ENCODE results near the gene COX14. TPM values are rescaled to one million over a fixed set of nuclear protein-coding genes. Genes with fewer than 3 reads are reported as not detected.

The COX14 gene
- total RNA-seq, 2 donors from 2014 or later = 139 to 181 TPM

GRCh38 chr12:50086148-50086547 lies 25.9 kb upstream of the COX14 start:
- Histone ChIP-seq H3K27me3 (no peaks in the 10 kb centered on the region), H3K4me3 (peak overlapping the region in 1 of 2 donors; percentile 98), H3K4me1 (peaks cover 0 to 32% of the 10 kb centered on the region in 2 donors), H3K9me3 (no peaks in the 10 kb centered on the region), H3K36me3 (peaks cover 49% of the 10 kb centered on the region), H3K27ac (peak overlapping the region; percentile 98)
- no peak for TF ChIP-seq CTCF (IDR thresholded peaks at IDR 0.05)
- no peak for DNase-seq (ENCODE audit: low spot score)

GRCh38 chr12:50087151-50087550 lies 24.9 kb upstream of the COX14 start:
- H3K27ac ChIP-seq = no peak overlapping the region
- H3K4me1 ChIP-seq = peaks cover 0 to 32% of the 10 kb centered on the region in 2 donors
- no peak overlapping the region for H3K4me3 ChIP-seq
- H3K27me3 ChIP-seq = no peaks in the 10 kb centered on the region
- H3K9me3 ChIP-seq = no peaks in the 10 kb centered on the region
- no peak for TF ChIP-seq CTCF (IDR thresholded peaks at IDR 0.05)
- no peak for DNase-seq (ENCODE audit: low spot score)
- H3K36me3 ChIP-seq = peaks cover 58% of the 10 kb centered on the region

DNA sequence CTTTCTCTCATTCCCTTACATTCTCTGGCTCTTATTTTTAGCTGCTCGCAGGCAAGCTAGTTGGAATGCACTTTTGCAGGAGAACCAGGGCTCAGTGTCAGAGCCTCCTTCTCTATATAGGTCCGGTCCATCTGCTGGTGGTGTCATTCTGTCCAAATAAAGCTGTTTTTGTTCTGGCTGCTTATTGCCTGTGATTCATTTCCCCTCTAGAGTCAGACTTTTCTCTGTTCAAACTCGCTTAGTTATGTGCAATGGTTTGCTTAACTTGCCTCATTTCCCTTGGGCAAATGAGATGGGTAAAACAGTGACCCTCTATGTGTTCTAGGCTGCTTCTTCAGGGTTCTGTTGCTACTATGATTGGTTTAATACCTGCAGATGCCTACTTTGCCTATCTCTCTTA lies 24.0 kb upstream of the COX14 start:
- TF ChIP-seq CTCF (IDR thresholded peaks at IDR 0.05) = no peak
- Histone ChIP-seq H3K27me3 (no peaks in the 10 kb centered on the region), H3K4me1 (peaks cover 0 to 32% of the 10 kb centered on the region in 2 donors), H3K27ac (no peak overlapping the region), H3K4me3 (no peak overlapping the region), H3K36me3 (peaks cover 66% of the 10 kb centered on the region), H3K9me3 (no peaks in the 10 kb centered on the region)
- no peak for DNase-seq (ENCODE audit: low spot score)

- peak; percentile 46 to 84 for TF ChIP-seq CTCF (IDR thresholded peaks at IDR 0.05)
- no peak for DNase-seq (ENCODE audit: low spot score)
- Histone ChIP-seq H3K27ac (no peak overlapping the region), H3K9me3 (no peaks in the 10 kb centered on the region), H3K36me3 (peaks cover 73% of the 10 kb centered on the region), H3K4me1 (peaks cover 0 to 32% of the 10 kb centered on the region in 2 donors), H3K4me3 (no peak overlapping the region), H3K27me3 (no peaks in the 10 kb centered on the region)
Observed at GRCh38 chr12:50088577-50089335, 23.3 kb upstream of the COX14 start.

DNA sequence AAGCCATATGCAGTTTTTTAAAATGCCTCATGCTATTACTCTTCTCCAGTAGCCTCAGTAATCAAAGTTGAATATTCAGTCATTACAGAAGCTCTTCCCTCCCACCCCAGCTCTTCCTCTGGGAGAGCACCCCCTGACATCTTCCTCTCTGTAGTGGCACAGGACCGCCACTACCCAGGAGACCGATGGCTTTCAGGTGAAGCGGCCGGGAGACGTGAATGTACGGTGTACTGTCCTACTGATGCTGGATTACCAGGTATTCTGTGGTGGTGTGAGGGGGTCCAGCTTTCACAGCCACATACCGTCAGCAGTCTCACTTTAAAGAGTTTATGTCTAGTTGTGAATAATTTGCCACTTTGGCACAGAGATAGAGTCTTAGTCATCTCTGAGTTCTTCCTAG lies 22.3 kb upstream of the COX14 start:
- H3K4me3 ChIP-seq = no peak overlapping the region
- no peaks in the 10 kb centered on the region for H3K27me3 ChIP-seq
- peaks cover 83% of the 10 kb centered on the region for H3K36me3 ChIP-seq
- no peaks in the 10 kb centered on the region for H3K9me3 ChIP-seq
- TF ChIP-seq CTCF (IDR thresholded peaks at IDR 0.05) = no peak
- DNase-seq (ENCODE audit: low spot score) = no peak
- peaks cover 0 to 26% of the 10 kb centered on the region in 2 donors for H3K4me1 ChIP-seq
- no peak overlapping the region for H3K27ac ChIP-seq

DNA sequence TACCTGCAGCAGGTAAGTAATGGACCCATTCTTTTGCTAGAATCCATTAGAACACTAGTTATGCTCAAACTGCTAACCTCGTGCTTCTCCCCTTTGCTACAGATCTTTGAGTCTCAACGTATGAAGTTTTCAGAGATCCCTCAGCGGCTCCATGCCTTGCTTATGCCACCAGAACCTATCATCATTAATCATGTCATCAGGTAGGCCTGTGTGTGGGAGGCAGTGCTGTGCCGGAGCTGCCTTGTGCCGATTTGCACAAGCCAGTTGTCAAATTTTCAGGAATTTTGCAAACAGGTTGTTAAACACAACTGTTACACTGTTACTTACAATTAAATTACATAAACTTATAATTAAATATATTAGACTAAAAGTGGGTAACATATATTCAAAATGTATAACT lies 21.6 kb upstream of the COX14 start:
- Histone ChIP-seq H3K9me3 (no peaks in the 10 kb centered on the region), H3K27ac (no peak overlapping the region), H3K4me3 (no peak overlapping the region), H3K4me1 (peaks cover 0 to 25% of the 10 kb centered on the region in 2 donors), H3K36me3 (peaks cover 90% of the 10 kb centered on the region), H3K27me3 (no peaks in the 10 kb centered on the region)
- TF ChIP-seq CTCF (IDR thresholded peaks at IDR 0.05) = no peak
- DNase-seq (ENCODE audit: low spot score) = no peak
